Measurements from ENCODE around the gene MBNL2. TPM values are rescaled to one million over a fixed set of nuclear protein-coding genes. Genes with fewer than 3 reads are reported as not detected.
A peak's percentile ranks its signal among the peaks of the same experiment; 100 is the strongest.

Gene MBNL2
- total RNA-seq, 4 donors from 2014 or later = 113 to 129 (median 118) TPM

DNA sequence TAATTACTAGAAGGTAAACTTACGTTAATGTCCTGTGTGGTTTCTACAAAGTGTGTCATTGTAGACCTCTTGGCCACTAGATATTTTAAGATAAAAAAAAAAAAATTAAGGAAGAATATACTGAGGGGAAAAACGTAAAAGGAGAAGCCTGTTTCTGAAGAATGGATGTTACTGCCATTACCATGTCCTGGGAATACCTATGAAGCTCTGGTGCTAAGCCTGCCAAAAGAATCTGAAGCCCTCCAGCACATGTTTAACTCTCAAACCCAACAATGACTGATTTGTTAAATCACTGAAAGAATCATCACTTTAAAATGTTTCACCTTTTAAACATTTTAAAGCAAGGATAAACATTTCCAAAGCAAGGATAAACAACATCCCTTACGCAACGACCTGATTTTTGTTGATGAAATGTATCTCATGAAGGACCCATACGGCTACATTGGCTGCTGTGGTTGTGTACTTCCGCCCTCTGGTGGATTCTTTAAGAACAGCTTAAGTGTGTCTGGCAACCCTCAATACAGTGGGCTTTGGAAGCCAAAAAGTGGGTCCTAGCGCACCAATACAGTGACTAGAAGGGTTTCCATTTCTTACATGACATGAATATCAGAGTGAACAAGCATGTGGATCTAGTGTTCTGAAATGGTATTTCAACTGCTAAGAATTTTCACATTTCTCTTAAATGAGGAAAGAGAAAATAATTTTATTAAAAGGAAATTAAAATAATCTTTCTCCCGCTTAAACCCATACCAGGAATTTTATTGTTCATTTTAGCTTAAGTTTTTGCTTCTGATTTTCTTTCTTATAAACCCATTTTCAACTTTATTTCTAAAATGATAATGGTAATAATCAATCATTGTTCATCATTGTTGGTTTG lies 137.3 kb downstream of the MBNL2 start:
- H3K36me3 ChIP-seq = peaks cover 0 to 40% of the 10 kb centered on the region in 2 donors
- H3K9me3 ChIP-seq = no peaks in the 10 kb centered on the region
- WGBS, 2 donors (ENCODE audit: low coverage in 1 of 2) = 18 to 33% methylated on average over 7 to 8 of the region's 8 CpGs
- no peak overlapping the region for H3K4me3 ChIP-seq
- peak overlapping the region in 3 of 4 donors; percentile 19 to 56 (median 56) for H3K27ac ChIP-seq
- no peak for TF ChIP-seq EP300 (IDR thresholded peaks at IDR 0.05)
- no peak for TF ChIP-seq POLR2A (IDR thresholded peaks at IDR 0.05)
- TF ChIP-seq, protein P1, sequence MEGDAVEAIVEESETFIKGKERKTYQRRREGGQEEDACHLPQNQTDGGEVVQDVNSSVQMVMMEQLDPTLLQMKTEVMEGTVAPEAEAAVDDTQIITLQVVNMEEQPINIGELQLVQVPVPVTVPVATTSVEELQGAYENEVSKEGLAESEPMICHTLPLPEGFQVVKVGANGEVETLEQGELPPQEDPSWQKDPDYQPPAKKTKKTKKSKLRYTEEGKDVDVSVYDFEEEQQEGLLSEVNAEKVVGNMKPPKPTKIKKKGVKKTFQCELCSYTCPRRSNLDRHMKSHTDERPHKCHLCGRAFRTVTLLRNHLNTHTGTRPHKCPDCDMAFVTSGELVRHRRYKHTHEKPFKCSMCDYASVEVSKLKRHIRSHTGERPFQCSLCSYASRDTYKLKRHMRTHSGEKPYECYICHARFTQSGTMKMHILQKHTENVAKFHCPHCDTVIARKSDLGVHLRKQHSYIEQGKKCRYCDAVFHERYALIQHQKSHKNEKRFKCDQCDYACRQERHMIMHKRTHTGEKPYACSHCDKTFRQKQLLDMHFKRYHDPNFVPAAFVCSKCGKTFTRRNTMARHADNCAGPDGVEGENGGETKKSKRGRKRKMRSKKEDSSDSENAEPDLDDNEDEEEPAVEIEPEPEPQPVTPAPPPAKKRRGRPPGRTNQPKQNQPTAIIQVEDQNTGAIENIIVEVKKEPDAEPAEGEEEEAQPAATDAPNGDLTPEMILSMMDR (IDR thresholded peaks at IDR 0.05) = peak; percentile 79 to 96 (median 89)
- peak; percentile 83 for TF ChIP-seq POLR2AphosphoS5 (IDR thresholded peaks at IDR 0.05)
- ATAC-seq = peak; percentile 87
- peaks cover 0 to 54% (median 0%) of the 10 kb centered on the region in 3 donors for H3K4me1 ChIP-seq
- no peaks in the 10 kb centered on the region for H3K27me3 ChIP-seq

DNA sequence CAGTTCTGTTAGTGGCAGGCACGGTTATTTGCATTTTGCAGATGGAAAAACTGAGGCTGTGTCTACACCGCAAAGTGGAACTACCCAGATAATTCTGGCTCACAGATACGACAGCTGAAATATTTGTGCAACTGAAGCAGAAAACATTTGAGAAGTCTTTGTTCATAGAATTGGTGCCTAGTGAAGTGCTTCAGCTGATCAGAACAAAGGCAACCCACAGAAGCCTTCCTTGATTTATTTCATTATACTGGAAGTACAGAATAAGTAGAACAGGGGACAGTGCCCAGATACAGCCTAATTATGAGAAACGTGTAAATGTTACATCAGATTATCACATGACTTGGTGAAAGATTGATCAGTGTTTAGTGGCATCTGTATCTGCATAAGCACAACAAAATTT lies 138.5 kb downstream of the MBNL2 start:
- Histone ChIP-seq H3K27ac (no peak overlapping the region), H3K36me3 (peaks cover 0 to 52% of the 10 kb centered on the region in 2 donors), H3K4me1 (peaks cover 0 to 43% (median 0%) of the 10 kb centered on the region in 3 donors), H3K9me3 (no peaks in the 10 kb centered on the region), H3K4me3 (no peak overlapping the region), H3K27me3 (no peaks in the 10 kb centered on the region)
- WGBS, 2 donors (ENCODE audit: low coverage in 1 of 2) = 38 to 44% methylated on average over 2 to 4 of the region's 4 CpGs
- ATAC-seq = no peak
- TF ChIP-seq POLR2AphosphoS5 (IDR thresholded peaks at IDR 0.05) (no peak), POLR2A (IDR thresholded peaks at IDR 0.05) (no peak), EP300 (IDR thresholded peaks at IDR 0.05) (no peak)
- TF ChIP-seq, protein P1 (IDR thresholded peaks at IDR 0.05) = no peak

DNA sequence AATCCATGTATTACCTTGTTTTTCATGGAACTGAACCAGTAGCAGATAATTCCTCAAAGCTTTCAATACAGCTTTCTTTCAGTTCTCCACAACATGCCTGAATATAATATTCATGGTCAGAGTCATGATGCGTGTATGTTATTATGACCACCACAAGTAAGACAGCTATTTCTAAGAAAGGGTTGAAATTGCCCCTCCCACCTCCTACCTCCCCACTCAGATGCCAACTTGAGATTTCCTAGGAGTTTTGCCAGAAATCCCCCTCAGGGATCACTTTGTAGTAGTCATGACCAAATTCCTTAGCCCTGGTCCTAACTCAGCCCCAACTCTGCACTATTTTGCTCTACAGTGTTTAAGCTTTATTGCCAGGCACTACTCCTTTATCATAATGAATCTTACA lies 141.9 kb downstream of the MBNL2 start:
- WGBS, 2 donors (ENCODE audit: low coverage in 1 of 2) = 83 to 85% methylated on average over 1 of the region's 1 CpG
- Histone ChIP-seq H3K36me3 (peaks cover 0 to 56% of the 10 kb centered on the region in 2 donors), H3K27me3 (no peaks in the 10 kb centered on the region), H3K4me1 (peaks cover 0 to 32% (median 7%) of the 10 kb centered on the region in 3 donors), H3K4me3 (no peak overlapping the region), H3K27ac (no peak overlapping the region), H3K9me3 (no peaks in the 10 kb centered on the region)
- ATAC-seq = no peak
- TF ChIP-seq POLR2AphosphoS5 (IDR thresholded peaks at IDR 0.05) = no peak
- no peak for TF ChIP-seq POLR2A (IDR thresholded peaks at IDR 0.05)
- TF ChIP-seq EP300 (IDR thresholded peaks at IDR 0.05) = no peak
- TF ChIP-seq, protein P1 (IDR thresholded peaks at IDR 0.05) = no peak

DNA sequence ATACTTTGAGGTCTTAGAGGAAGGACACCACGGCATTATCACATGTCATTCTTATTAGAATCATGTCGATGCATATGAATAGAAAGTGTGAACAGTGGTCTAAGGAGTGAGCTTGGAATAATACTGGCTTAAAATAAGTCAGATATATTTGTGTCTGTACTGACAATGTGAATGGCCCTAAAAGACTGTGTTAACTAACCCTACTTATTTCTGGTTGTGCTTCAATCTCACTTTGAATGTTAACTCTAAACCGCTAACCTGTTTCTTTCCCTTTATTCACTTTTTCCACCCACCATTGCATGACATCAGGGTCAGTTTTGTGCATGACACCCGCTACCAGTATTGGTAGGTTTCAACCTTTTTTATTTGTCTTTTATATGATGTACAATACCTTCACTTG lies 142.7 kb downstream of the MBNL2 start:
- H3K36me3 ChIP-seq = peaks cover 0 to 56% of the 10 kb centered on the region in 2 donors
- H3K4me1 ChIP-seq = peaks cover 0 to 32% (median 7%) of the 10 kb centered on the region in 3 donors
- 90 to 97% methylated on average over 4 of the region's 4 CpGs for WGBS, 2 donors (ENCODE audit: low coverage in 1 of 2)
- no peaks in the 10 kb centered on the region for H3K27me3 ChIP-seq
- ATAC-seq = no peak
- no peak overlapping the region for H3K27ac ChIP-seq
- TF ChIP-seq POLR2A (IDR thresholded peaks at IDR 0.05) (no peak), POLR2AphosphoS5 (IDR thresholded peaks at IDR 0.05) (no peak), EP300 (IDR thresholded peaks at IDR 0.05) (no peak)
- TF ChIP-seq, protein P1 (IDR thresholded peaks at IDR 0.05) = no peak
- no peak overlapping the region for H3K4me3 ChIP-seq
- no peaks in the 10 kb centered on the region for H3K9me3 ChIP-seq
